Cortex of kidney (tissue), 1 donor: Measurements from ENCODE around the gene GDI2.

Experiments used
- DNase-seq: peaks from one replicate; lab custom pipeline; 2025; lab: John Stamatoyannopoulos, UW

The GDI2 gene

DNA sequence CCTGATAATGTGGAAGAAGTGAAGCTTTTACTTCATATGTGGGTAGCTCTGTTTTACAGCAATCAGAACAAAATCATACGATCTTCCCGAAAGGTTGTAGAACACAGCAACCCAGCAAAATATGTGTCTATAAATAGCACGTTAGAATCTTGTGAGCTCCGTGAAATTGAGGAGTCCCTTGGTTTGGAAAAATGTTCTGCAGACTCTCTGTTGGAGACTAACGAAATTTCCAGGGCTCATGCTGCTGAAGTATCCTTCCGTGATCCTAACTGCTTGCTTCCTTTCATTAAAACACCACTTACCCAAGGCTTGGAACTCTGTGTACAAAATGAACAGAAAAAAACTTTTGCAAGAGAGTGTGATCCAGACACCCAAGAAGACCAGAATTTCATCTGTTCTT lies 71.1 kb downstream of the GDI2 start:
- DNase-seq: no peak

GRCh38 chr10:5741276-5741675 lies 72.0 kb downstream of the GDI2 start:
- no peak for DNase-seq

GRCh38 chr10:5738427-5738826 lies 74.8 kb downstream of the GDI2 start:
- DNase-seq: no peak

DNA sequence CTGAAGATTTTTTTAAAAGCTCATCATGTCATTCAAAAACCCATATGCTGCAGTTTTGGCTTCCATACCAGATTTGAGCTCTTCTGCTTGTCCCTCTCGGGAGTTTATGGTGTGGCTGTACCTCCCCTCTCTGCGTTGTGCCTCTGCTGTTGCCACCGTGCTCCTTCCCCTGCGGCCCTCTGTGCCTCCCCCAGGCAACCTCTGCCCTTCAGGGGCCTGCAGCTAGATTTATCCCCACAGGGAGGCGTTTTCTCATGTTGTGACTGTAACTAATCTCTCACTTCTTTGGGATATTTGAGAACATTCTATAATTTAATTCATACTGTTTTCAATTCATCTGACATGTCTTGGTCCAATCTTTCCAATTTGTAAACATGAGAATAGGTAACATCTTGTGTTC lies 75.9 kb downstream of the GDI2 start:
- no peak for DNase-seq

DNA sequence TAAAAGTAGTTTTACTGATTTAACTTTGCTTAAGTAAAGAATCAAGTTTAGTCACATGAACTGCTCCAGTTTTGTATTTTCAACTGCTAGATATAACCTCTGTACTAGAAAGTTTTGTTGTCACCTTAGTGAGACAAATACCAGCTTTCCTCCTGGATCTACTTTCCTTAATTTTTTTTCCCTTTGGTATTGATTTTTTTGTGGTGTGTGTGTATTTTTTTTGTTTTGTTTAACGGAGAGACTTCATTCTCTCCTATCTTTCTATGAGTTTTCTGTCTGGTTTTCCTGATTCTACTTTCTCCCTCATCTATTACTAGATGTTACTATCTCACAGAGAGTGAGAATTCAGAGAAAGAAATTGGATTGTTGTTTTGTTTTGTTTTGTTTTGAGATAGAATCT lies 76.6 kb downstream of the GDI2 start:
- DNase-seq: no peak

- no peak for DNase-seq
Observed at GRCh38 chr10:5735119-5735518, 78.1 kb downstream of the GDI2 start.

DNA sequence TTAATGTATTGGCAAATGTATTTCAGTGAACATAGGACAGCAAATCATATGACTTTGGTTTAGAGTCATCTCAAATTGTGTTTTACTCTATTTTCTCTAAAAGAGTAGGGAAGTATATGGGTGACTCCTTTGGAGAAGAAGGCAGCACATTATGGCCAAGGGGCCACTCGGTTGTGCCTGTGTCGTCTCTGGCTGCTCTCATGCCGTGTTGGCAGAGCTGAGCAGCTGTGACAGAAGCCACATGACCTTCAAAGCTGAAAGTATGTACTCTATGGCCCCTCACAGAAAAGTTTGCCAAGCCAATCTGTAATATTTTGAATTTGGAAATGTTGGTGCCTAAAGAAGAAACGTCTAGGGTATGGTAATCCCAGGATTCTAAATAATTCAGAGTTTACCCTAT lies 81.1 kb downstream of the GDI2 start:
- DNase-seq: no peak

DNA sequence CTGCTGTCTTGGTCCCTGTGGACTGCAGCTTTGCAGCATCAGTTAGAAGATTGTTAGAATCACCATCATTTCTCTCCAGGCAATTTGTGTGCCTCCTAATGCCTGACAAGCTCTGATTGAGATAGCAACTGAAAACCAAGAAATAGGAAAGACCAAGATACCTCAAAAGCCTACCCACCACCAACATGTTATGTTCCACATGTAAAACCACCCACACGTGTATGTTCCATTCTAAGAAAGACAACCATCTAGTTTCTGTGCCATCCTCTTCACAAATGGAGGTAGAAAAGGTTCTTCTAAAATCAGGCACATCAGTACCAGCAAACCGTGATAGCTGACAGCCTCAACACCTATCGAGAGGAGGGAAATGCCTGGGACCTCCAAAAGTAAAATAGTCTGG lies 81.7 kb downstream of the GDI2 start:
- DNase-seq: no peak

DNA sequence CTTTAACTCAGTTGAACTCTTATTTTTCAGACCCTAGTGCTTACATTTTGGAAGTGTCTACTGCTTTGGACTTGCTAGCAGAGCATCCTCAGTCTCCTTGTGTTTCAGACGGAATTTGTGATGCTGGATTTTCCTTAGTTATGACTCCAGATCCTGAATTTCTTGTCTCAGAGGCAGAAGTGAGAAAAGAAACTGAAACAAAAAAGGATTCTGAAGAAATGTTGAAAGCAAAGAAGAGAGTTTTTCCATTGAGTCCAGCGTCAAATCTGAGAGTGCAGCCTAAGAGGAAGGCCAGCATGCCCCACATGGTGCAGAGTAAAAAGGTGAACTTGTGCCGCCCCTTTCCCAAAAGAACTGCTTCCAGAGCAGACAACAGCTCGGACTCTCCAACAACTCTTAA lies 82.5 kb downstream of the GDI2 start:
- no peak for DNase-seq

GRCh38 chr10:5723692-5724091 lies 89.5 kb downstream of the GDI2 start:
- no peak for DNase-seq

GRCh38 chr10:5720182-5720581 lies 93.1 kb downstream of the GDI2 start:
- DNase-seq: no peak

DNA sequence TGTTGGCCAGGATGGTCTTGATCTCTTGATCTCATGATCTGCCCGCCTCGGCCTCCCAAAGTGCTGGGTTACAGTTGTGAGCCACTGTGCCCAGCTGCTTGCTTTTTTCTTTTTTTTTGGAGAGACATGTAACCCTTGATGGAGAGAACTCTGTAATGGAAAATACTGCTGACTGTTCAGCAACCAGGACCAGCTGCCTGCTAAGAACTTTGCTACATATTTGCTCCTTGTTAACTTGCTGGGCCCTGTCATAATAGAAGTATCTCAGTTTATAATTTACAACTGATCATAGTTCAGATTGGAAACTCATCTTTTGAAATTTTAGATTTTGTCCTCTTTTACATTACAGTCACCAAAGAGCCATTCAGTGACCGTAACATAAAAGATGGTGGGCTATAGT lies 93.7 kb downstream of the GDI2 start:
- no peak for DNase-seq
